Esophagus muscularis mucosa (tissue), 4 donors: ENCODE results near the gene PCSK6.

Experiments used
- EP300 ChIP-seq: sonication (generic); formaldehyde crosslinking; IDR thresholded peaks from one replicate; pipeline ENCODE4 v1.6.1; 2017; ENCODE audit warnings: antibody characterized with exemption
- POLR2A ChIP-seq: fragments of 450-650 bp; IDR thresholded peaks from one replicate; pipeline ENCODE4 v1.6.1; 2017; ENCODE audit warnings: antibody characterized with exemption, moderate library complexity, mild to moderate bottlenecking, low read depth
- POLR2AphosphoS5 ChIP-seq, 2 donors: sonication (generic); formaldehyde crosslinking; IDR thresholded peaks; one replicate each; pipeline ENCODE4 v1.6.1; 2017; ENCODE audit warnings: antibody characterized with exemption in 2 of 2
- TF ChIP-seq, protein P1 (sequence below), 3 experiments: fragments of 200-600 bp in 2 of 3; fragments of 450-650 bp in 1 of 3; sonication (generic) in 2 of 3; IDR thresholded peaks; one replicate each; pipeline ENCODE4 v1.5.1; 2017 to 2019; ENCODE audit warnings: antibody characterized with exemption in 3 of 3, mild to moderate bottlenecking in 2 of 3, moderate library complexity in 1 of 3

DNA sequence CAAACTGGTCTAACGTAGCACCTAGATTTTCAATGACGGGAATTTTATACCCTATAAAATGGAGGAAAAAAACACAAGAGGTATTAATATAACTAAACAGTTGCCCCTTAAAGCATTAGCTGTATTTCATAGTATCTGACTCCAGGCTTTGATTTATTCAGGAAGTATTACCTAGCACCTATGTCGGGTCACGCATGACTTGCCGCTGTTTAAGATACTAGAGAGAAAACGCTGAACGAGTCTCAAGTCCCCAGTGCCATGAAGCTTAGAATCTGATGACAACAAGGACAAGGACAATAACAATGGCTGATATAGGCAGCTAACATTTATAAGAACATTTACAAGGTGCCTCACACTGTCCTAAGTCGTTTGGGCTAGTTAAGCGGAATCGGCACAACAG lies 196.4 kb downstream of the PCSK6 start:
- TF ChIP-seq, protein P1, sequence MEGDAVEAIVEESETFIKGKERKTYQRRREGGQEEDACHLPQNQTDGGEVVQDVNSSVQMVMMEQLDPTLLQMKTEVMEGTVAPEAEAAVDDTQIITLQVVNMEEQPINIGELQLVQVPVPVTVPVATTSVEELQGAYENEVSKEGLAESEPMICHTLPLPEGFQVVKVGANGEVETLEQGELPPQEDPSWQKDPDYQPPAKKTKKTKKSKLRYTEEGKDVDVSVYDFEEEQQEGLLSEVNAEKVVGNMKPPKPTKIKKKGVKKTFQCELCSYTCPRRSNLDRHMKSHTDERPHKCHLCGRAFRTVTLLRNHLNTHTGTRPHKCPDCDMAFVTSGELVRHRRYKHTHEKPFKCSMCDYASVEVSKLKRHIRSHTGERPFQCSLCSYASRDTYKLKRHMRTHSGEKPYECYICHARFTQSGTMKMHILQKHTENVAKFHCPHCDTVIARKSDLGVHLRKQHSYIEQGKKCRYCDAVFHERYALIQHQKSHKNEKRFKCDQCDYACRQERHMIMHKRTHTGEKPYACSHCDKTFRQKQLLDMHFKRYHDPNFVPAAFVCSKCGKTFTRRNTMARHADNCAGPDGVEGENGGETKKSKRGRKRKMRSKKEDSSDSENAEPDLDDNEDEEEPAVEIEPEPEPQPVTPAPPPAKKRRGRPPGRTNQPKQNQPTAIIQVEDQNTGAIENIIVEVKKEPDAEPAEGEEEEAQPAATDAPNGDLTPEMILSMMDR (IDR thresholded peaks at IDR 0.05) = no peak
- TF ChIP-seq POLR2A (no peak), EP300 (no peak), POLR2AphosphoS5 (IDR thresholded peaks at IDR 0.05) (no peak)
